Prostate gland (tissue), 2 donors: Measurements from ENCODE around the gene KLHL24. TPM values are rescaled to one million over a fixed set of nuclear protein-coding genes. Genes with fewer than 3 reads are reported as not detected.

Source experiments
- DNase-seq: peaks from one replicate; pipeline ENCODE4 v3.0.0-alpha.2; 2019; ENCODE audit warnings: low spot score
- H3K27ac ChIP-seq, 2 donors: fragments of 200-600 bp; sonication (generic); 2 replicates each; pipeline ENCODE4 v1.5.1; 2017 to 2019
- H3K27me3 ChIP-seq: fragments of 200-600 bp; sonication (generic); replicated peaks from 2 replicates; pipeline ENCODE4 v1.5.1; 2019; ENCODE audit not compliant: insufficient read depth
- H3K36me3 ChIP-seq, 2 donors: fragments of 200-600 bp; sonication (generic); 1 replicate in 1 of 2; 2 replicates in 1 of 2; pipeline versions ENCODE4 v1.5.1 to v1.8.1; 2017 to 2019
- H3K4me1 ChIP-seq: fragments of 200-600 bp; sonication (generic); replicated peaks from 2 replicates; pipeline ENCODE4 v1.5.1; 2019
- H3K4me3 ChIP-seq, 2 donors: fragments of 200-600 bp; sonication (generic); 2 replicates each; pipeline ENCODE4 v1.5.1; 2017 to 2019
- H3K9me3 ChIP-seq: fragments of 200-600 bp; sonication (generic); 2 replicates; pipeline ENCODE4 v1.5.1; 2017
- POLR2A ChIP-seq: fragments of 450-650 bp; IDR thresholded peaks from one replicate; pipeline ENCODE4 v1.6.1; 2016; ENCODE audit warnings: antibody characterized with exemption, mild to moderate bottlenecking
- POLR2AphosphoS5 ChIP-seq: sonication (generic); formaldehyde crosslinking; IDR thresholded peaks from one replicate; pipeline ENCODE4 v1.6.1; 2017; ENCODE audit warnings: antibody characterized with exemption
- WGBS: methylation state at CpG from one replicate; pipeline ENCODE4 v1.1.5; 2018; 5-methylcytosine and 5-hydroxymethylcytosine counted together
- intact Hi-C: fragments of 100-400 bp; cut with DNase I; formaldehyde crosslinking; loops from one replicate; pipeline ENCODE4 v1.14.2; 2022
- total RNA-seq, 2 donors: library from RNA; depleted of rRNA; stranded (reverse); fragments of >200 nt; gene quantifications; one replicate each; pipeline ENCODE4 v1.1.0, GENCODE V29; 2016
- TF ChIP-seq, protein P1 (sequence below), 4 experiments: fragments of 200-600 bp in 2 of 4; fragments of 450-650 bp in 2 of 4; sonication (generic) in 2 of 4; IDR thresholded peaks; 1 replicate in 3 of 4; 2 replicates in 1 of 4; pipeline ENCODE4 v1.5.1; 2016 to 2019; ENCODE audit warnings: antibody characterized with exemption in 4 of 4, mild to moderate bottlenecking in 2 of 4, moderate library complexity in 2 of 4

KLHL24 gene
- total RNA-seq, 2 donors from 2014 or later: 69.5 to 79.2 TPM

DNA sequence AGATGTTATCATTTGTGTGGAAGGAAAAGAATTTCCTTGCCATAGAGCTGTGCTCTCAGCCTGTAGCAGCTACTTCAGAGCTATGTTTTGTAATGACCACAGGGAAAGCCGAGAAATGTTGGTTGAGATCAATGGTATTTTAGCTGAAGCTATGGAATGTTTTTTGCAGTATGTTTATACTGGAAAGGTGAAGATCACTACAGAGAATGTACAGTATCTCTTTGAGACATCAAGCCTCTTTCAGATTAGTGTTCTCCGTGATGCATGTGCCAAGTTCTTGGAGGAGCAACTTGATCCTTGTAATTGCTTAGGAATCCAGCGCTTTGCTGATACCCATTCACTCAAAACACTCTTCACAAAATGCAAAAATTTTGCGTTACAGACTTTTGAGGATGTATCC, 15.1 kb downstream of the KLHL24 start:
- H3K4me3 ChIP-seq: no peak overlapping the region
- TF ChIP-seq, protein P1, sequence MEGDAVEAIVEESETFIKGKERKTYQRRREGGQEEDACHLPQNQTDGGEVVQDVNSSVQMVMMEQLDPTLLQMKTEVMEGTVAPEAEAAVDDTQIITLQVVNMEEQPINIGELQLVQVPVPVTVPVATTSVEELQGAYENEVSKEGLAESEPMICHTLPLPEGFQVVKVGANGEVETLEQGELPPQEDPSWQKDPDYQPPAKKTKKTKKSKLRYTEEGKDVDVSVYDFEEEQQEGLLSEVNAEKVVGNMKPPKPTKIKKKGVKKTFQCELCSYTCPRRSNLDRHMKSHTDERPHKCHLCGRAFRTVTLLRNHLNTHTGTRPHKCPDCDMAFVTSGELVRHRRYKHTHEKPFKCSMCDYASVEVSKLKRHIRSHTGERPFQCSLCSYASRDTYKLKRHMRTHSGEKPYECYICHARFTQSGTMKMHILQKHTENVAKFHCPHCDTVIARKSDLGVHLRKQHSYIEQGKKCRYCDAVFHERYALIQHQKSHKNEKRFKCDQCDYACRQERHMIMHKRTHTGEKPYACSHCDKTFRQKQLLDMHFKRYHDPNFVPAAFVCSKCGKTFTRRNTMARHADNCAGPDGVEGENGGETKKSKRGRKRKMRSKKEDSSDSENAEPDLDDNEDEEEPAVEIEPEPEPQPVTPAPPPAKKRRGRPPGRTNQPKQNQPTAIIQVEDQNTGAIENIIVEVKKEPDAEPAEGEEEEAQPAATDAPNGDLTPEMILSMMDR (IDR thresholded peaks at IDR 0.05): no peak
- no peak for TF ChIP-seq POLR2A
- TF ChIP-seq POLR2AphosphoS5: no peak
- H3K36me3 ChIP-seq: peaks cover 0 to 11% of the 10 kb centered on the region in 2 donors
- no peak for DNase-seq
- H3K9me3 ChIP-seq: no peaks in the 10 kb centered on the region
- intact Hi-C loops: no loop called here
- no peaks in the 10 kb centered on the region for H3K27me3 ChIP-seq
- no peak overlapping the region for H3K27ac ChIP-seq
- no peaks in the 10 kb centered on the region for H3K4me1 ChIP-seq
- 82% methylated on average over 4 of the region's 4 CpGs for WGBS

DNA sequence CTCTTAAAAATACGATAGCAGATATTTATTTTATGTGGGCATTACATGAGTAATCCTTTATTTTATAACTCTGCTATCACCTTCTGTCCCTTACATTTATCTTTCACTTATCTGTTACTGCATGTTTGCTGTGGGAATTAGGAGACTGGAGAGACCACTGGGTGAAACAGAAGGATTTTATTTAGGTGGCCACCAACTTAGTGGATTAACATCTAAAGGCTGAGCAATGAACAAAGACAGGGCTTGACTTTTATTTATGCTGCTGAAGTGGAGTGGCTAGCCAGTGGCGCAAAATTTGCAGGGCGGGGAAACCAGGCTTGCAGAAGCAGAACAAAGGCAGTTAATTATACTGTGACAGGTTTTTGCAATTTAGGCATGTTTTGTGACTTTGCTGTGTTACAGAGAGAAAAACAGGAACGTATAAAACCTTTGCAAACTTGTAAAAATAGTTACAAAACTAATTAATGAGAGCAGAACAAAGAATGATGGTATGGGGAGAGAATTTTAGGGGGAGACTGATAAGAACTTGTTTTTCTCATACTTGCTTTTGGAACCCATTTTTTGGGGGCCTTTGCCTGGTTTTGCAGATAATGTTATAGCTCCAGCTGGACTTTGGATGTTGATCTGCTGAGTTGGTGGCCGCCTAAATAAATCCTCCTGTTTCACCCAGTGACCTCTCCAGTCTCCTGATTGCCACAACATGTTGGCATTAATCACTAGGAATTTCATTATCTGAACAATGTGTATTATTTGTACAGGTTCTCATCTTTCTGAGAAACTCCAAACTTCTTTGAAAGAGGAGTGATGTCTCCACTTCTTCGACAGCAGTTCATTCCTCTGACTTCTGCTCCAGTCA, 18.0 kb downstream of the KLHL24 start:
- H3K36me3 ChIP-seq: peaks cover 0 to 11% of the 10 kb centered on the region in 2 donors
- 77% methylated on average over 6 of the region's 6 CpGs for WGBS
- intact Hi-C loops: no loop called here
- no peaks in the 10 kb centered on the region for H3K27me3 ChIP-seq
- no peaks in the 10 kb centered on the region for H3K9me3 ChIP-seq
- no peak overlapping the region for H3K4me3 ChIP-seq
- H3K27ac ChIP-seq: no peak overlapping the region
- TF ChIP-seq, protein P1 (IDR thresholded peaks at IDR 0.05): no peak
- TF ChIP-seq POLR2A (no peak), POLR2AphosphoS5 (no peak)
- no peaks in the 10 kb centered on the region for H3K4me1 ChIP-seq
- no peak for DNase-seq

DNA sequence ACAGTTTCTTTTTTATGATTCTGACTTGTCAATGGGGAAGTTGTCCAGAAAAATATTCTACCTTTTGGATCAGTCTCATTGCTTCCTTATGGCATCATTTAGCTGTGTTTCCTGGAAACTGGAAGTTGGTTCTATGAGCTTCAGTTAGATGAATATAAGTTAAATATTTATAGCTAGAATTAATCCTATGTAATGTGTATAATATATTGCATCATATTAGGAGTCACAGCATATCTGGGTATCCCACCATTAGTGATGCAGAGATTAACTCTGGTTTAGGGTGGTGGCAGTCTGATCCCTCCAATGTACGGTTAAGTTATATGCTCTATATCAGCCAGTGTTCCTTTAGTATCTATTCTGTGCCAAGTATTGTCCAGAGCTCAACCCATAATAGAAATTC, 19.3 kb downstream of the KLHL24 start:
- Histone ChIP-seq H3K27ac (no peak overlapping the region), H3K4me1 (no peaks in the 10 kb centered on the region), H3K27me3 (no peaks in the 10 kb centered on the region), H3K36me3 (peaks cover 0 to 11% of the 10 kb centered on the region in 2 donors), H3K4me3 (no peak overlapping the region), H3K9me3 (no peaks in the 10 kb centered on the region)
- WGBS: 100% methylated on average over 1 of the region's 1 CpG
- no peak for DNase-seq
- intact Hi-C loops: no loop called here
- TF ChIP-seq POLR2A: no peak

DNA sequence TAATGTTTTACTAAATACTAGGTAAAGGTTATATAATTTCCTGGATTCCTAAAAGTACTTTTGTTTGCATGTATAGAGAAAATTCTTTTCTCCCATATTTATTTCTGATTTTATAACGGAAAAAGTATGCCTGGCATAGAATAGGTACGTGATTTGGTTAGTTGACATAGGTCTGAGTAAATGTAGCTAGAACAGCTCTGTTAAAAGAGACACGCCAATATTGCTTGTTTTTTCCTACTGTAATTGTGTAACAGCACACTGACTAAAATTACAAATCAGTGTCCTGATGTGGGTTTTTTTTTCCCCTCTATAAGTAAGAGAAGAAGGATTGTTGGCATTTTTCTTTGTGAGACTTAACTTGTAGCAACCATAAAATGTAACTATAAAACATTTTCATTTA, 26.7 kb downstream of the KLHL24 start:
- no peak overlapping the region for H3K4me3 ChIP-seq
- H3K36me3 ChIP-seq: peaks cover under 1 to 2% of the 10 kb centered on the region in 2 donors
- no peak overlapping the region for H3K27ac ChIP-seq
- WGBS: 11% methylated on average over 3 of the region's 3 CpGs
- no peak for DNase-seq
- H3K9me3 ChIP-seq: no peaks in the 10 kb centered on the region
- intact Hi-C loops: no loop called here
- no peaks in the 10 kb centered on the region for H3K4me1 ChIP-seq
- no peak for TF ChIP-seq POLR2AphosphoS5
- TF ChIP-seq, protein P1 (IDR thresholded peaks at IDR 0.05): no peak
- no peak for TF ChIP-seq POLR2A
- no peaks in the 10 kb centered on the region for H3K27me3 ChIP-seq

DNA sequence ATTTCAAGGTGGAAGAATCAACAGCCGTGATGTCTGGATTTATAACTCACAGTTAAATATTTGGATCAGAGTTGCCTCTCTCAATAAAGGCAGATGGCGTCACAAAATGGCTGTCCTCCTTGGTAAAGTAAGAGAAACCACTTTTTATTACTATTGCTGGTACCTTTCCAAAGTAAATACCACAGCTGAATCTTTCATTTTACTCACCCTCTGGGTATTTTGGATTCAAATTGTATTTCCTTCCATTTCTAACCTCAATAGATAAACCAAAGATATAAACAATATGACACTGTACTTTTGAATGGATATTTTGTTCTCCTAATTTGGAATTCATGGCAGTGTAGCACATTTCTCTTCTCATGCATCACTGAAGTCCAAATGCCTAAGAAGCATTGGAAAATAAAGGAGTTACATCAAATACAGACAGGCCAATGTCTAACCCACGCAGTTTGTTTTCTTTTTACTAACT, 29.5 kb downstream of the KLHL24 start:
- H3K4me1 ChIP-seq: no peaks in the 10 kb centered on the region
- no peak for DNase-seq
- WGBS: 22% methylated on average over 3 of the region's 3 CpGs
- H3K36me3 ChIP-seq: peaks cover 5 to 6% of the 10 kb centered on the region in 2 donors
- H3K27me3 ChIP-seq: no peaks in the 10 kb centered on the region
- TF ChIP-seq POLR2A: no peak
- TF ChIP-seq POLR2AphosphoS5: peak; percentile 22
- peak overlapping the region in 1 of 2 donors; percentile 24 for H3K27ac ChIP-seq
- intact Hi-C loops: no loop called here
- no peak overlapping the region for H3K4me3 ChIP-seq
- H3K9me3 ChIP-seq: no peaks in the 10 kb centered on the region

DNA sequence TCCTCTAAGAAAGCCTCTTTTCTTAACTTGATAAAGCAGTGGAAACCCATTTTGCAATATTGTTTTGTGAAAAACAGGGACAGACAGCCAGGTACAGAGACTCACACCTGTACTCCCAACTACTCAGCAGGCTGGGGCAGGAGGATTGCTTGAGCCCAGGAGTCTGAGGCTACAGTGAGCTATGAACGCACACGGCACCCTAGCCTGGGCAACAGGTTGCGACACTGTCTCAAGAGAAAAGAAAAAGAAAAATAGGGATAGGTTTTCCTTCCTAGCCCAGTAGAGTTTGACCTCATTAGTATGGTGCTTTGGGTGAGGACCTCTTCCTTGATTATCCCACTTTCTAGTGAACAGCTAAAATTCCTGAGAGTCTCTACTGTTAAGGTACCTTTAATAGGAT, 44.6 kb downstream of the KLHL24 start:
- Histone ChIP-seq H3K36me3 (no peaks in the 10 kb centered on the region), H3K9me3 (no peaks in the 10 kb centered on the region), H3K4me1 (no peaks in the 10 kb centered on the region), H3K27ac (no peak overlapping the region), H3K4me3 (no peak overlapping the region), H3K27me3 (no peaks in the 10 kb centered on the region)
- no peak for DNase-seq
- intact Hi-C loops: no loop called here
- WGBS: 92% methylated on average over 3 of the region's 3 CpGs
- TF ChIP-seq, protein P1 (IDR thresholded peaks at IDR 0.05): no peak
- TF ChIP-seq POLR2AphosphoS5 (no peak), POLR2A (no peak)
